NCI-H446 (cell line): ENCODE results near the gene TGFB1.
"Not testable (repeated sequence)": the region's sequence is repeated elsewhere in the genome, so short reads cannot be mapped to it uniquely, and the experiment has no call there.

ENCODE experiments used
- DNase-seq, 2 experiments: peaks; one replicate each; lab custom pipeline; 2025; lab: John Stamatoyannopoulos, UW

Gene TGFB1

GRCh38 chr19:41353466-41354342, at the start of gene TGFB1:
Gene TGFB1, minus strand, starts transcription at chr19:41353922. Its CDS starts 878 bp downstream, at chr19:41353044.
- peak in 1 of 2 experiments; percentile 22 for DNase-seq

GRCh38 chr19:41402010-41402409, 48.3 kb upstream of the TGFB1 start:
- DNase-seq: no peak

- no peak for DNase-seq
Observed at GRCh38 chr19:41401483-41401882, 47.8 kb upstream of the TGFB1 start.

- no peak for DNase-seq
Observed at GRCh38 chr19:41399525-41399924, 45.8 kb upstream of the TGFB1 start.

- DNase-seq: no peak
Observed at GRCh38 chr19:41399091-41399490, 45.4 kb upstream of the TGFB1 start.

- no peak for DNase-seq
Observed at GRCh38 chr19:41398598-41398997, 44.9 kb upstream of the TGFB1 start.

GRCh38 chr19:41398050-41398418, 44.3 kb upstream of the TGFB1 start:
- no peak for DNase-seq

- DNase-seq: peak; percentile 99 to 100
Observed at GRCh38 chr19:41397086-41398049, 43.6 kb upstream of the TGFB1 start, which contains the start of the genes BCKDHA and EXOSC5. Gene BCKDHA, plus strand, starts transcription at chr19:41397818. Its CDS starts 10 bp downstream, at chr19:41397828. Gene EXOSC5, minus strand, starts transcription at chr19:41397359. Its CDS starts 31 bp downstream, at chr19:41397328.

GRCh38 chr19:41395355-41395754, 41.6 kb upstream of the TGFB1 start:
- no peak for DNase-seq

- DNase-seq: no peak
Observed at GRCh38 chr19:41392775-41393174, 39.1 kb upstream of the TGFB1 start.

- DNase-seq: no peak
Observed at GRCh38 chr19:41391618-41392017, 37.9 kb upstream of the TGFB1 start.

- no peak for DNase-seq
Observed at GRCh38 chr19:41386442-41386841, 32.7 kb upstream of the TGFB1 start.

GRCh38 chr19:41384351-41384750, 30.6 kb upstream of the TGFB1 start:
- no peak for DNase-seq

- DNase-seq: not testable (repeated sequence)
Observed at GRCh38 chr19:41381536-41381935, 27.8 kb upstream of the TGFB1 start.

GRCh38 chr19:41377977-41378709, 24.4 kb upstream of the TGFB1 start:
- DNase-seq: no peak

- no peak for DNase-seq
Observed at GRCh38 chr19:41376998-41377365, 23.3 kb upstream of the TGFB1 start.

- no peak for DNase-seq
Observed at GRCh38 chr19:41376241-41376997, 22.7 kb upstream of the TGFB1 start, which contains the start of gene TMEM91. Gene TMEM91, plus strand, starts transcription at chr19:41376533. Its CDS starts 1,777 bp downstream, at chr19:41378310.

GRCh38 chr19:41373993-41374392, 20.3 kb upstream of the TGFB1 start:
- DNase-seq: peak; percentile 95 to 99

- DNase-seq: no peak
Observed at GRCh38 chr19:41372501-41372900, 18.8 kb upstream of the TGFB1 start.

- no peak for DNase-seq
Observed at GRCh38 chr19:41371541-41371940, 17.8 kb upstream of the TGFB1 start.

- DNase-seq: not testable (repeated sequence)
Observed at GRCh38 chr19:41371119-41371518, 17.4 kb upstream of the TGFB1 start.
